Ecto neural progenitor cell (in vitro differentiated cells): ENCODE results near the gene CFAP161.
"Not testable (repeated sequence)": the region's sequence is repeated elsewhere in the genome, so short reads cannot be mapped to it uniquely, and the experiment has no call there.

Experiments
- DNase-seq: peaks from one replicate; pipeline ENCODE4 v3.0.0-alpha.2; 2018; ENCODE audit warnings: low spot score

CFAP161 gene

GRCh38 chr15:81157939-81158223, 23.8 kb downstream of the CFAP161 start:
- no peak for DNase-seq

DNA sequence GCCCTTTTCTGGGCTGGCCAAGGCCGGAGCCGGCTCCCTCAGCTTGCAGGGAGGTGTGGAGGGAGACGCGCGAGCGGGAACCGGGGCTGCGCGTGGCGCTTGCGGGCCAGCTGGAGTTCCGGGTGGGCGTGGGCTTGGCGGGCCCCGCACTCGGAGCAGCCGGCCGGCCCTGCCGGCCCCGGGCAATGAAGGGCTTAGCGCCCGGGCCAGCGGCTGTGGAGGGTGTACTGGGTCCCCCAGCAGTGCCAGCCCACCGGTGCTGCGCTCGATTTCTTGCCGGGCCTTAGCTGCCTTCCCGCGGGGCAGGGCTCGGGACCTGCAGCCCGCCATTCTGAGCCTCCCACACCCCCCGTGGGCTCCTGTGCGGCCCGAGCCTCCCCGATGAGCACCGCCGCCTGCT, 24.5 kb downstream of the CFAP161 start:
- DNase-seq, result not testable (repeated sequence)

- no peak for DNase-seq
Observed at GRCh38 chr15:81160312-81161159, 26.5 kb downstream of the CFAP161 start.

DNA sequence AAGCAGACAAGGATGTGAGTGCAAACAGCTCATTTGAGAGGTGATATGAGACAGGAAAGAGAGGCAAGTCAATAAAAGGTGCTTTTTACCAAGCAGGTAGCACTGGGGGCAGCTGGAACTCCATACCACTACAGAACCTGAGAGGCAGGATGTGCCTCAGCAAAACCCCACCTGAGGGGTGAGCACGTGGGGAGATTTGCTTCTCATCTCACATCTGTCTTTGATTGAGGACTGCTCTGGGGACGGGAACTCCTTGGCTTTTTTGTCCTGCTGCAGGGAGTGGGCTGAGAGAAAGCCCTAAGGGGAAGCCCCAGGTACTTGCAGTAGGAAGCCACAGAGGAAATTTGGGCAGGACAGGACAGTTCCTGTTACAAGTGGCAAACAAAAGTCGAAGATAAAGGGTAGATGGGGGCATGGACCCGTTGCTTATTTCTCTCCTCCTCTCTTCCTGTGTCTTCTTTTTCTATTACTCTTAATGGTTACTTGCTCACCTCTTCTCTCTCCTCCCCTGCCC, 27.1 kb downstream of the CFAP161 start:
- DNase-seq, result no peak

DNA sequence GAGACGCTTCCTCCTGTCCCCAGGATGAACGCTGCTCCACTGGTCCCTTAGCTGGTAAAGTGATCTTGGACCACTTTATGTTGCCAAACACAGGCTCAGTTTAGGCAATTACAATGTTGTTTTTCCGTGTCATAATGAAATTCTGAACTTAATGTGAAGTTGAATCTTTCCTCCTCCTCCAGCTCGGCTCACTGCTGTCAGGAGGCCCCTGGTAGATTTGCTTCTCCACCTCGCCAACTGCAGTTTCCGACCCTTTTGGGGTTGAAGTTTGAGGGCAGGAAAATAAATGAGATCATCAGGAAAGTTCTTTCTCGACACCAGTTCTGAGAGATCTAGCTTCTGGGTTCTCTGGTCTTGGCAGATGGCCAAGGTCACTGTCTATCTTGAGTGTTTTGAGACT, 27.8 kb downstream of the CFAP161 start:
- no peak for DNase-seq

- DNase-seq, result no peak
Observed at GRCh38 chr15:81163961-81164800, 30.1 kb downstream of the CFAP161 start.

DNA sequence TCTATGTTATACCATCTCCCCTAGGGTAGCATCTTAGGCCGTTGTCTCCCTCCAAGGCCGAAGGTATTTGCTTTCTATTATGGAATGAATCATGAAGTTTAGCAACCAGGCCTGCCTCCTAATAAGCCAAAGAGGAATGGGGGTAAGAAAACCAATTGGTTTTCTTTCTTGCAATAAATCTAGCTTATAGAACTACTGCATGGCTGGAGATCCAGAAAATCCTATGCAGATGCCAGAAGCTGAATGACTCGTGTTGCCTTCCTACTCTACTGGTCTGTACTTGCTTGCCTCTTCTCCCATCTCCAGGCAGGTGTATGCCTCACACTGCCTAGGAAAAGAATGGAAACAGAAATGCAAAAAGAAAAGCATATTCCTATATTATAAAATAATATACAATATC, 31.5 kb downstream of the CFAP161 start:
- DNase-seq, result no peak

DNA sequence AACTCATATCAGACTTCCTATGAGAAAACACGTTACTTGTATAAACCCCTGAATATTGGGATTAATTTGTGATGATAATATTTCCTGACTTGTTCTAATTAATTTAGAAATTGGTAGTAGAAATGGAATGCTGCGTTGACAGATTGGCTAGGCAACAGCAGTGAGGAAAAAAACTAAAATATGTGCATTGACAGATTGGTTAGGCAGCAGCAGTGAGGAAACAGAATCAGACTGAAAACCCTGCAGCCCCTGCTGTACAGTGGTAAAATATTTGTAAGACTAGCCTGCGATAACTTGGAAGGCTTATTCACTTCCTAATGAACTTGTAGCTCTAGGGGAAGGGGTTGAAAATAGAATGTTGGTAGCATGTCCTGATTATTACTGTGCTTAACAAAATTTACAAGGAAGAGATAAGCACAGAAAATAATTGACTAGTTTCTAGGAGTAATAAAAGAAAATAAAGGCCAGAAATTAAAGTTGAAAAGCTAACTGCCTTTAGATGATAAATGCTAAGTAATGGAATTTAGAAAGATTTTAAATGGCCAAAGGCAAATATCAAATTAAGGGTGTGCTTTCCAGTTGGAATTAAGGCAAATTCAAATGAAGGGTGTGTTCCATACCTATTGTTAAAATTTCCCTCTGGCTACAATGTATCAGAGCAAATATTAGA, 32.7 kb downstream of the CFAP161 start:
- no peak for DNase-seq

DNA sequence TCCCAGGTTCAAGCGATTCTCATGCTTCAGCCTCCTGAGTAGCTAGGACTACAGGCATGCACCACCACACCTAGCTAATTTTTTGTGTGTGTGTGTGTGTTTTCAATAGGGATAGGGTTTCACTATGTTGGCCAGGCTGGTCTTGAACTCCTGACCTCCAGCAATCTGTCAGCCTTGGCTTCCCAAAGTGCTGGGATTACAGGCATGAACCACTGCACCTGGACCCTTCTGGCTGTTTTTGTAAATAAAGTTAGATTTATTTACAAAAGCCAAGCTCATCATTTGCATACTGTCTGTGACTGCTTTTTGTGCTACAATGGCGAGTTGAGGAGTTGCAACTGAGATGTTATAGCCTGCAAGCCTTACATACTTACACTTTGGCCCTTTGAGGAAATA, 34.1 kb downstream of the CFAP161 start:
- no peak for DNase-seq

GRCh38 chr15:81168644-81169043, 34.6 kb downstream of the CFAP161 start:
- no peak for DNase-seq

DNA sequence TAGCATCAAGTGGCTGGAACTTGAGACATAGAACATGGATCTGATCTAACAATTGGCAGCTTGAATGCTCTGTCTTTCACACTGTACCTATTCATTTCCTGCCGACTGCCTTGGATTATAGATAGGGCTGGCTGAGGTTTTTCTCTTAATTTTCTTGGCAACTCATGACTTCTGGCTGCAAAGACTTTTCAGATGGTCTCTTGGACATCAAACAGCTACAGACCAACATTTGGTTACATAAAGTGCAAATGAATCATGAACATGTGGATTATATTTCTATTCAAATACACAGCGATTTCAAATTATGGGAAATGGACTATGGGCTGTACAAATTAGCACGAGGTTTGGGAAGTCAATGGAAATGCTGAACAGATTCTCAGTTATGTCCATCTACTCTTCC, 36.4 kb downstream of the CFAP161 start:
- DNase-seq, result no peak

GRCh38 chr15:81171286-81171685, 37.2 kb downstream of the CFAP161 start:
- DNase-seq, result no peak

DNA sequence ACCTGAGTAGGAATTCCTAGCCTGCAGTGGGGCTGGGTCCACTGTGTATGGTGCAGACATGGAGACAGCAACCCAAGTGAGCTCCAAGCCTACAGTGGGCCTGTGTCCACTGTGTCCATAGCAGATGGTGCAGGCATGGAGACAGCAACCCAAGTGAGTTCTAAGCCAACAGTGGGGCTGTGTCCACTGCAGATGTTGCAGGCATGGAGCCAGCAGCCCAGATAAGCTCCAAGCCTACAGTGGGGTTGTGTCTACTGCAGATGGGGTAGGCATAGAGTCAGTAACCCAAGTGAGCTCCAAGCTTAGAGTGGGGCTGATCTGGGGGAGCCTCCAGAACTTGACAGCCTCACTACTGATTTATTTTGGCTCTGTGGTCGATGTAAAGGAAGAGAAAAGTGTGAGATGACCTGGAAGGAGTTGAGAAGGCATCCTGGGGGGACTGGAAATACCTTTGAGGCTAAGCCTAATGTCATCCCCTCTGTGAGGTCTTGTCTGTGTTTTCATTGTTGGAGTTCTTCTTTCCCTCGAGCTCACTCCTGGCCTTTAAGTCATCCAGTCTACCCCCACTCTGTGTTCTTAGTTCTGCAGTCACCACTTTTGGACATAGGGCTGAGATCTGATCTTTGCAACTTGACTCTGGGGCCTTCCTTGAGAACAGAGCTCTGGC, 40.2 kb downstream of the CFAP161 start:
- DNase-seq, result no peak

GRCh38 chr15:81174792-81175327, 40.8 kb downstream of the CFAP161 start:
- DNase-seq, result no peak

DNA sequence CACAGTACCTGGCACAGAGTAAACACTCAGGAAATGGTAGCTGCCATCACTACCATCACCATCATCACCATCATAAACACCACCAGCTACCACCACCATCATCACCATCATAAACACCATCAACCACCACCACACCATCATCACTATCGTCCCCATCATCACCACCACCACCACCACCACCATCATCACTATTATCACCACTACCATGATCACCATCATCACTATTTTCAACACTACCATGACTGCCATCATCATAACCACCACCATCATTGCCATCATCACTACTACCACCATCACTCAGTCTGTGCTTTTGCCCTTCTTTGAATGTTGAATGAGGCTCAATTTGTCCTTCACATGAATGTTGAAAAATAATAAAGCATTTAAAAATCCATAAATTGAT, 41.4 kb downstream of the CFAP161 start:
- no peak for DNase-seq

GRCh38 chr15:81176291-81176893, 42.3 kb downstream of the CFAP161 start:
- DNase-seq, result no peak

GRCh38 chr15:81178365-81178764, 44.3 kb downstream of the CFAP161 start:
- no peak for DNase-seq

GRCh38 chr15:81181220-81181619, 47.1 kb downstream of the CFAP161 start:
- no peak for DNase-seq

DNA sequence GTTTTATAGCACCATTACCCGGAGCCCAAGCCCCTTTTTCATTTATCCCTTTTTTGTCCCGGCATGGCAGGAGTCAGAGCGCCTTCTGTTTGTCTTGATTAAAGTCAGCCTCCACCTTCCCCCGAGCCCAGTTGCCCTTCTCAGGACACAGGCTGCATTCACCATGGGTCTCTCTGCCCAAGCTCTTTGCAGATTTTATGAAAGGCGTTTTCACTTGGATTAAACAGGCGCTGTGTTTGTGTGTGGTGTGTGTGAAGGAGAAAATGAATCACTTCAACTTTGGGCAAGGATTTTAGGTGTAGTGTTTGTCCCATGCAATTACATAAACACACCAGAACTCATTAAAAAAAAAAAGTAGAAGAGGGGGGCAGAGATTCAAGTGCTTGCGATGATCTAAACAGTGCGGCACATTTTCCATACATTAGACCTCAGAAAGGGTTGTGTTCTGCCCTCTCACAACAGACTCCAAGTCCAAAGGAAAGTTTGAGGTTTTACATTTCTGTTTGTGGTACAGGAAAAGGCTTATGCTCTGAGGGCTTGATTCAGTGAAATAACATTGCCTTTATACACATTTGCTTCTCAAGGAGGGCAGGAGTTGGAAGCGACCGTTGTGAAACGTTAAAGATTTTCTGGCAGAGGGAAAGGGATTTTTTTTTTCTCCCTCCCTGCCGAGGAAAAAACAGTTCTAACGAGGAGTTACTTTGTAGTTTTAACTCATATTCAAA, 48.1 kb downstream of the CFAP161 start:
- no peak for DNase-seq

GRCh38 chr15:81182756-81183438, 48.8 kb downstream of the CFAP161 start:
- no peak for DNase-seq
